Fibroblast of the conjunctiva (primary cell): ENCODE measurements around the gene MTA1.

Source experiments
- DNase-seq: peaks from one replicate; pipeline ENCODE4 v3.0.0-alpha.2; 2010; ENCODE audit warnings: low read depth

The MTA1 gene

GRCh38 chr14:105387530-105387922 lies 32.1 kb upstream of the MTA1 start:
- DNase-seq = no peak

DNA sequence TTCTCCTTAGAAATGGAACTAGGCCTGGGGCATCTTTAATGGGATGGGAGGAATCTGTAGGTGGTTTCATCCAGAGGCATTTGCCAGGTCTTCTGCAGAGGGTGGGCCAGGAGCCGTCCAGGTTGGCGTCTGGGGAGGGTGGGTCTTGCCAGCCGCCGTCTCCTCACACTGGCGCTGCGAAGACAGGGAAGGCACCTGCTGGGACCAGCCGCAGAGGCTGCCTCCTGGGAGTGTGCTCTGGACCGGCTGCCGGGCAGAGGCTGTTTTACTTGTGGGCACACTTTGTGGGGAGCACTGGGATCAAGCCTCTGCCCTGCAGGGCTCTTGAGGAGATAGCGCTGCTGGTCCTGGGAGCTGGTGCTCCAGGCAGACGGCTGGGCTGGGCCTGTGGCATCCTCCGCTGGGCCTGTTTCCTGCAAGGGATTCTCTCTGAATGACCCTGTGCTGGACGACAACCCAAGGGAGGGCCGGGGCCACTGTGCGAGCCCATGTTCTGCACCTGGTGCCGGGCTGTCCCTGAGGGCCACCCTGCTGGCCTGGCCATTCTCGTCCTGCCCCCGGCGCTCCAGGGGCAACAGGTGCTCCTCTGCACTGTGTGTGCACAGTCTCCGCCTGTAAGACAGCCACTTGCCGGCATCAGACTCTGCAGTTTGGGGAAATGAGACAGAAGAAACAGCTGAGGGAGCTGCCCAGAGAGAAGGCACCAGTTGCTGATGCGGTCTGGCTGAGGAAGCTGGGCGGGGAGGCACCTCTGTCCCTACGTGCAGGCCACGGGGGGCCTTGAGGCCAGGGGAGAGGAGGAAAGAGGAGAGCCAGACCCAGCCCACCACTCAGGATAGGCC lies 31.3 kb upstream of the MTA1 start:
- no peak for DNase-seq

DNA sequence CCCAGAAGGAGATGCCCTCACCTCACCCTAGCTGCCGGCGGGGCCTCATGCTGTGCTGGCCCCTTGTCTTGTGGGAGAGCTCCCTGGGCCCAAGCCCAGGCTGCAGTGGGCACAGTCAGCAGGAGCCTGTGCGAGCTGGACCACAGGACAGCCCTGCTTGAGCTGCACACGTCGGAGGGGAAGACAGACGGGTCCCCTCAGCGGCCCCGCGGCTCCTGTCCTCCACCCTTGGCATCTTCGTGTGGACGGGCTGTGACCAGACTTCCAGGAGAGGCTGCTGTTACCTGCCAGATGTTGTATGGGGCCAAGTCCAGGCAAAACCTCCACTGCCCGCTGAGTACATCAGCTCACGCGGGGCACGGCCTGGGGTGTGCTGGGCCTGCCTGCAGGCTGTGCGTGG lies 30.7 kb upstream of the MTA1 start:
- DNase-seq = no peak

- no peak for DNase-seq
Observed at GRCh38 chr14:105389534-105389933, 30.1 kb upstream of the MTA1 start.

DNA sequence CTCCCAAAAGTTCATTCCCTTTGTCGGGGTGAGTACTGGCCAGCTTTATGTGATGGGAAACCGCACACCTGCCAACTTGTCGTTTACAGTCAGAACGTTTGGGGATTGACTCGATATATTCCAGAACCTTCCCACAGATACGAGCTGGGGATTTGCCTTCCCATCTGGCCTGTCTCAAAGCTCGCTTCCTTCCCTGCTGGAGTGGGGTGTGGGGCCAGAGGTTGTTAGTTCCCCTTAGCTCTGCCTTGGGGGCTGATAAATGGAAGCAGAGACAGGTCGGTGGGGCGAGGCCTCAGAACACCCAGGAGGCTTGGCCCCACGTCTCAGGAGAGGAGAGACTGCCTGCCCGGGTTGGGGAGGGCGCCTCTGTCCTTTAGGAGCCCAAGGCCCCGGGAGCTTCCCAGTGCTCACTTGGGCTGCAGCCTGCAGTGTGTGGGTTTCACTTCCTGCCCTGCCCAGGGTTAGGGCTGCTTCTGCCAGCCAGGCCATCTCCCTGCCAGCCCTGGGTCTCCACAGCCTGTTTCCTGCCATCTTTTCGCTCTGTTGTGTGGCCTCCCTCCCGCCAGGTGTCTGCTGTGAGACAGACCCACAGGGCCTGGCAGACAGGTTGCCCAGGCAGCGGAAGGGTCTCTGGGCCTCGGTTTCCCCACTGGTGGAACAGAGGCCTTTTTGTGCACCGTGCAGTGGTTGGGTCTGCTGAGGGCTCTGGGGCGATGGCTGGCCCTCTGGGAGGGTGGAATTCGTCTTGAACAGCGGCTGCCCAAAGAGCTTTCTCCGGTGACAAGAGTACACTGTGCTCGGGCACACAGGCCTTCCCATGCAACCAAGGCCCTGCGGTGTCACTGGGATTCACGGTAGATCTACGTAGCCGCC lies 29.4 kb upstream of the MTA1 start:
- no peak for DNase-seq

- DNase-seq = no peak
Observed at GRCh38 chr14:105390849-105391500, 28.7 kb upstream of the MTA1 start.

DNA sequence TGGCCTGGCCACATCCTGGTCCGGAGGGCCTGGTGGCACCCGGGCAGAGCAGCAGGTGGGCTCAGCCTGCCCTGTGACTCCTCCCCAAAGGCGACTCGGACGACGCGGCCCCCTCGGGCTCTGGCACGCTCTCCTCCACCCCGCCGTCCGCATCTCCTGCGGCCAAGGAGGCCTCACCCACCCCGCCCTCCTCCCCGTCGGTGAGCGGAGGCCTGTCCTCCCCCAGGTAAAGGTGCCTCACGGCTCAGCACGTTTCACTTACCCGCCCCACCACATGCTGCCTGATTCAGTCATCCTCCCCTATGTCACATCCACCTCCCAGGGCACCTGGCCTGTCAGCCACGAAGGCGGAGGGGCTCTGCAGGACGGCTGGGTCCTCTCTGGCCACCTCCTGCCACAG lies 28.1 kb upstream of the MTA1 start:
- no peak for DNase-seq

DNA sequence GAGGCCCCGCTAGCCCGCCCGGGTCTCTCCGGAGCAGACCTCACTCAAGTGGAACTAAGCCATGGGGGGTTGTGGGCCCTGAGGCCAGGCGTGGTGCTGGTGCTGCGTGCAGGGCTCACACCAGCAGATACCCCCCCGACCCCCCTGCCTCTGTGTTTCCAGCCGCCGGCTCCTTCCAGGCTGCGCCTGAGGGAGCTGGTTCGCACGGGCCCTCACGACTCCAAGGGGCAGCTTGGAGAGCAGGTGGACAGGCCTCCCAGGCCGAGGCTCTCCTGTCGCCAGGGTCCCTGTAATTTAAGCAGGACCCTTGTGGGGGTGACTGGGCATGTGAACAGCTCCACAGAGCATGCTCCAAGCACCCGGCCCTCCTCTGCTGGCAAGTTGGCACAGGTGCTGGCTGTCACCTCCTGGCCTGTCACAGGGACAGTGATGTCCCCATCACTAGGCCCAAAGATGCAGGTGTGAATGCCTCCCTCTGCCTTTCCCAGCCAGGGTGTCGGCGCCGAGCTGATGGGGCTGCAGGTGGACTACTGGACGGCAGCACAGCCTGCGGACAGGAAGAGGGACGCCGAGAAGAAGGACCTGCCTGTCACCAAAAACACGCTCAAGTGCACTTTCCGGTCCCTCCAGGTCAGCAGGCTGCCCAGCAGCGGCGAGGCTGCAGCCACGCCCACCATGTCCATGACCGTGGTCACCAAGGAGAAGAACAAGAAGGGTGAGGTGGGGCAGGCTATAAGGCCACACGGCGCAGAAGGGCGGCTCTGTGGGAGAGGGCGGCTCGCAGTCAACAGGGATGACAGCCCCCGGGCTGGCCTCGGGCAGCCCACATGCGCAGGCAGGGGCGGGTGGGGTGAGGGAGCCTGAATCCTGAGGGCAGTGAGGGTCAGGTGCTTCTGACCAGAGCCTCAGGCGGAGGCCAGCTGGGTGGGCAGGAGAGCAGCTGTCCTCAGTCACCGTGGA lies 27.2 kb upstream of the MTA1 start:
- no peak for DNase-seq

GRCh38 chr14:105393151-105393550 lies 26.5 kb upstream of the MTA1 start:
- no peak for DNase-seq

DNA sequence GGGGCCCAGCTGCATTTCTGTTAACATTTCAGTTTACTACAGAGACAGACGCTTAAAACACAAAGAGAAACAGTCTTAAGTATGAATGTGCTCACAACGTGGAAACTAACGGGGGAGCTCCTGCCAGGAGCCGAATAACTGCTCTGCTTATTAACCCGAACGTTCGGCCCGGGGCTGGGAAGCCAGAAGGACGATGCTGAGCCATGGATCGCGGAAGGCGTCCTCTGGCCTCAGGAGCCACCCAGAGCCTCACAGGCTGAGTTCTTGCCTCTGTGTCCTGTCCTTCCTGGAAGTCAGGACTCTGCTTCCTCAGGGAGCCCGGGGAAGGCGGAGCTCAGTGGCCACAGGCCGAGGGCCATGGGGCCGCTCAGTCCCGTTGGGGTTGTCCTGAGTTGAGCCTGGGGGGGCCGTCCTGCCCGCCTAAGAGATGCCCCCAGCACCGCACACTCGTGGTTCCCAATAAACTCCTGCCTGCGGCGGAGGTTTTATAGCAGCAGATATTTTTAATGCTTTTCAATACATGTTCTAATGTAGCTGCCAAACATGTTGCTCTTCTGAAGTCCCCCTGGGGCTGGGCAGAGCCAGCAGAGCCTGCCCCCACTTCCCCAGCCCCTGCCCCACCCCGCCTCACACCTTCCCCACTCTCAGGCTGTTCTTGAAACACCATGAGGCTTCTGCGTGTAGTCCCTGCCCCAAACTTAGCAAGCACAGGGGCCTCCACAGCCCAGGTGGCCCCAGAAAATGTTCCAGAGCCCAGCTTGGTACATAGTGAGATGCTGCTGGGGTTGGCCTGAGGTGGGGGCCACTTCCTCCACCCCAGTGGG lies 24.7 kb upstream of the MTA1 start:
- no peak for DNase-seq

DNA sequence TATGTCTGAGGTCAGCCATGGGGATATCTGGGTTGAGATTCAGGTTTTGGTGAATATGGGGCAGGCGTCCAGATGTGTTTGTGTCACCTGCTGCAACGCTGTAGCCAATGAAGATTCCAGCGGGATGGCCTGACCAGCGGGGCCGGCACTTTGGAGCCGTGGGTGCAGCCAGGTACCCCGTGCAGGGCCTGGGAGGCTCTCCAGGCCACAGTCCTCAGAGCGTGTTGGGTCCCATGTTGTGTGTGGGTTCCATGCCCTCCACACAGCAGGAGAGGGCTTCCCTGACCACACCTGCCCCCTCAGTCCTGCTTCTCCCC lies 24.1 kb upstream of the MTA1 start:
- DNase-seq = no peak

- DNase-seq = no peak
Observed at GRCh38 chr14:105397350-105397931, 22.2 kb upstream of the MTA1 start.

DNA sequence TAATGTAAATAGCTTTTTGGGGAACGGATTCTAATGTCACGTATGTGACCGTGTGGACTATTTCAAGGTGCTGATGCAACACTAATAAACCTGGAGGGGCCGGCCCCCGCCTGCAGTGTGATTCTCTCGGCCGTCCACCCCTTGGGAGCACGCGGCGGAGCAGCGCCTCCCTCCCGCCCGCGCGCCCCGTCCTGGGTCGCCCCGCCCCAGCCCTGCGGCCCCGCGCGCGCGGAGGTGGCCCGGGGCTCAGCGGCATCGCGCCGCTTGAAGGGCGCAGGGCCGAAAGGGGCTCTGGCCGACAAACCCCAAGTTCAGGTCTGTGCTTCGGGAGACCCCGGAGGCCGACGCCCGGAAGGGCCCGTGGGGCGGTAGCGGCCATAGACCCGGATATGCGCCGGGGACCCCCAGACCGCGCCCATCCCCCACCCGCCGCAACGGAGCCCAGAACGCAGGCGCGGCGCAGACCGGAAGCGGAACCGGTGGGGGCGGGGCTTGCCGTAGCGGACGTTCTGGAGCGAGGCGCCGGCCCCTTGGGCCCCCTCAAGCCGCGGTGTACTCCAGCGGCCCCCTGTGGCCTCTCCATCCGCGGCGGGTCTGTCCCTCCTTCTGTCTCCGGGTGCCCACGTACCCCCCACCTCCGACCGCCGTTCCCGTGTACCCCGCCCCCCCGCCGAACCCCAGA lies 21.4 kb upstream of the MTA1 start, which contains the start of gene TEX22:
Gene TEX22, plus strand, starts transcription at position 495 of the 682 bp plus-strand sequence. CDS start 803 bp downstream, outside the sequence.
- DNase-seq = peak; percentile 54

- no peak for DNase-seq
Observed at GRCh38 chr14:105398726-105399465, 20.7 kb upstream of the MTA1 start.

GRCh38 chr14:105399466-105399775 lies 20.2 kb upstream of the MTA1 start:
- DNase-seq = no peak

- no peak for DNase-seq
Observed at GRCh38 chr14:105400016-105400415, 19.6 kb upstream of the MTA1 start.

DNA sequence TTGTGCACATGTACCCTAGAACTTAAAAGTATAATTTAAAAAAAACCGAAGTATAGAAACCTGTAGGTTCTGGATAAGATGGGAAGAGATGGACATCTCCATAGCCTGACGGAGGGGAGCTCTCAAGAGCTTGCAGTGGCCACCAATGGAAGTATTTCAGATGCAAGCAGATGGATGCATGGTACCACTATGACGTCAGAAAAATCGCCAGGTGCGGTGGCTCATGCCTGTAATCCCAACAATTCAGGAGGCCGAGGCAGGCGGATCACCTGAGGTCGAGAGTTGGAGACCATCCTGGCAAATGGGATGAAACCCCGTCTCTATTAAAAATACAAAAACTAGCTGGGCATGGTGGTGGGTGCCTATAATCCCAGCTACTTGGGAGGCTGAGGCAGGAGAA lies 17.9 kb upstream of the MTA1 start:
- no peak for DNase-seq

GRCh38 chr14:105408592-105408991 lies 11.0 kb upstream of the MTA1 start:
- no peak for DNase-seq

DNA sequence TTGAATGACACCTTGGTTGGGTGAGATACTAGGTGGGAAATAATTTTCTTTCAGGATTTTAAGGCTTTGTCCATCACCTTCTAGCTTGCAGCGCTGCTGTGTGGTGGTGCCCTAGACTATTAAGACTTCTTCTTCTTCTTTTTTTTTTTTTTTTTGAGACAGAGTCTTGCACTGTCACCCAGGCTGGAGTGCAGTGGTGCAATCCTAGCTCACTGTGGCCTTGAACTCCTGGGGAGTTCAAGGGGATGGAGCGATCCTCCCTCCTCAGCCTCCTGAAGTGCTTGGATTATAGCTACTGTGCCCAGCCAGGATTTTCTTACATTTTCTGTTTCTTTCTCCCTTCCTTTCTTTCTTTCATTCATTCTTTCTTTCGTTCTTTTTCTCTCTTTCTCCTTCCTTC lies 10.3 kb upstream of the MTA1 start:
- DNase-seq = no peak
